Urothelium cell line (cell line): ENCODE measurements around the gene LRRC4C.

Experiments
- DNase-seq: peaks from one replicate; pipeline ENCODE4 v3.0.0; 2011; ENCODE audit warnings: low spot score, mixed read lengths
- FAIRE-seq: peaks from 2 replicates; lab custom pipeline; 2011; peaks lifted over from hg19 to GRCh38; lab: Jason Lieb, UNC

The LRRC4C gene

DNA sequence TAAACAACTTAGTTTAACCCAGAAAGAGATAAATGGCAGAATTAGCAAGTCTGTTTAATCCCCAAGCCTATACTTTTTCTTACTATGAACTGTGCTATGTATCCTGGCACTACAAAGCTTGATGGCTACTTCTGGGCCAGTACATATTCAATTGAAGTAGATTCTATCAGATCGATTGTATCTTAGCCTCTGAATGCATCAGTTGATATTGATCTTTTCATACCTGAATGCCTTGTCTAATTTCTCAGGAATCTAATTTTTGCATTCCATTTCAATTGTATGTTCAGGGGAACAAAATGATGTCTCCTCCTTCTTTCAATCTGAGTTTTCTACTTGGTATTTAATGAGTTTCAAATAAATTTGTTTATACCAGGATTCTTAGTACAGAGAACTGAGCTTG lies 1137.9 kb downstream of the LRRC4C start:
- FAIRE-seq, result no peak

DNA sequence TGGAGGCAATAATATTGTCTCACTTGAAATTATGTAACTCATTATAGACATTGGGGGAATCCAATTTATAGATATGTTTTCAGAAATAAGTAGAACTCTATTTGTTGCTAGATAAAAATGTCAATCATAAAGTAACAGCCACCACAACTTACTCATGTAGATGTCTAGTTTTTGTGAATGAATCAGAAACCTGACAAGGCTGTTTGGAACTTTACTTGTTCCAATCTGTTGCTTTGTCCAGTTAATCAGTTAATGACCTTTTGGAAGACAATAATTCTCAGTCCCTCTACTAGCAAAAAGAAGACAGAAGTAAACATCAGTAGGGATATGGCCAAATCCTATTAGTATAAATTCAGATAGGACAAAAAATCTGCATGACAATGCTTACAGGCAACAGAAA lies 1143.3 kb downstream of the LRRC4C start:
- FAIRE-seq (no peak), DNase-seq (no peak)

More for the DNA sequence above, 1137.9 kb downstream of the LRRC4C start:
- no peak for DNase-seq

GRCh38 chr11:40315122-40315521 lies 1144.3 kb downstream of the LRRC4C start:
- no peak for FAIRE-seq
- DNase-seq, result no peak

- no peak for FAIRE-seq
Measured at GRCh38 chr11:40314327-40314726, 1145.1 kb downstream of the LRRC4C start.

DNA sequence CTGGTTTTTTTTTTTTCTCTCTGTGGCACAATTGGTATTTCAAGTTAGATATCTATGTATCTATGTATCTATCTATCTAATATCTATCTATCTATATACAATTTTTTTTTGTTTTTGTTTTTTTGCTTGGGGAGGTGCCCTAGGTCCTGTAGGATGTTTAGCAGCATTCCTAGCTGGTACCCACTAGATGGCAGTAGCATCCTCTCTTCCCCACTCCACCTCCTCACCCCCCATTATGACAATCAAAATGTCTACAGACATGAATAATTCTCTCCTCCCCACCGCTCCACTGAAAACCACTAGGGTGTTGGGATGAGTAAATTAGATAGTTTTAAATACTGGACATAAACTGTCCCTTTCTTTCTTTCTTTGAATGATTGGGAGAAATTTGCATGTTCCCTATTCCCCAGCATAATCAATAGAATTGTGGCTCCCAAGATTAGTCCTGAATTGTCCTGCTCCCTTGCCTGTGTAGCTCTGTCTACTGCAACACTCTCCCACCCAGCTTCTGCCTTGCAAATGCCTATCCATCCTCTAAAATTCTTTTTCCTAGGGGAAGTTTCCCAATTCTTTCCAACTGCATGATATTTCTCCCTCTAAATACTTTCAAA lies 1152.4 kb downstream of the LRRC4C start:
- no peak for FAIRE-seq

More at GRCh38 chr11:40314327-40314726, 1145.1 kb downstream of the LRRC4C start:
- no peak for DNase-seq

DNA sequence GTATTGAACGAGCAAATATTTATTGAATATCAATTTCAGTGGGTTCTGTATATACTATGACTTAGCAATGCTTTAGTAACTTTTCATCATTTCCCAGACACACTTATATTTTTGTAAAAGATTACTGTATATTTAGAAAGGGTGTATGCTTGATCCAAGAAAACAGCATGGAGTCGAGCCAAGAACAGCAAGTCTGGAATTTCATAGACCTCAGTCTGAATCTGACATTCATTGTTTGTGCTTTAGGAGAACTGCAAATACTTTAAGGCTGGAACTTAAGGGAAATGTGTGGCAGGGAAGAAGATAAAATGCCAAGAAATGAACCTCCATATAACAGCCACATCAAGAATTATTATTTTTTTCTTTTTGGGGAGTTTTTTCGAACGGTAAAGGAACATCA lies 1156.8 kb downstream of the LRRC4C start:
- no peak for FAIRE-seq
- no peak for DNase-seq

More for the DNA sequence above, 1152.4 kb downstream of the LRRC4C start:
- DNase-seq, result peak; percentile 59

GRCh38 chr11:40295466-40295865 lies 1164.0 kb downstream of the LRRC4C start:
- DNase-seq (no peak), FAIRE-seq (no peak)

- FAIRE-seq, result no peak
Measured at GRCh38 chr11:40294741-40295140, 1164.7 kb downstream of the LRRC4C start.

DNA sequence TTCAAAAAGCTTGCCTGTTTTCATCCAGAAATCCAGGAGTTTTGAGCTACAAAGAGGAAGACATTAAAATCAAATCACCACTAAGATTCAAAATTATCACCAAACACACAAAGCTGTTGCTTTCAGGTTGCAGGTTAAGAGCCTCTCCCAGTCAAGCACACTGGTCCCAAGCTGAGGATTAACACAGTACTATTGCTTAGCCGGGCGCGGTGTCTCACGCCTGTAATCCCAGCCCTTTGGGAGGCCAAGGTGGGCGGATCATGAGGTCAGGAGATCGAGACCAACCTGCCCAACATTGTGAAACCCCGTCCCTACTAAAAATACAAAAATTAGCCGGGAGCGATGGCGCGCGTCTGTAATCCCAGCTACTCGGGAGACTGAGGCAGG lies 1165.1 kb downstream of the LRRC4C start:
- DNase-seq (no peak), FAIRE-seq (no peak)

More at GRCh38 chr11:40294741-40295140, 1164.7 kb downstream of the LRRC4C start:
- no peak for DNase-seq

GRCh38 chr11:40293655-40294348 lies 1165.7 kb downstream of the LRRC4C start:
- FAIRE-seq, result peak; percentile 97
- DNase-seq, result peak; percentile 82

- FAIRE-seq (no peak), DNase-seq (peak; percentile 31)
Measured at GRCh38 chr11:40292721-40293508, 1166.5 kb downstream of the LRRC4C start.

DNA sequence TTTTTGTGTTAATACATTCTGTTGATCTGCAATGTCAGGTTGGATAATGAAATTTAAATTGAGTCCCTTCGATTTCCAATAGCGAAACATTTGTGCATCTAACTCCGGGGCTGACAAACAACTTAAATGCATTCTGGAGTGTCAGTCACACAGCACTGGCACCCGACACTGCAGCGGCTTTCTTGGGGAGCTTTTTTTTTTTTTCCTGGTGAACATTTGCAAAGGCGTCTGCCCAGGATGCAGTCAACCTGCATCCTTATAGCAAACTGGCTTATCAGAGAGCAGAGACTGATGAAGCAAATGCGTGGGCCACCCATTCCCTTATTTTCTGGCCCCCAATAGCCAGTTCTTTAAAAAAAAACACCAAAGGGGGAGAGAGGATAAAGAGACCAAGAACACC lies 1167.7 kb downstream of the LRRC4C start:
- DNase-seq, result no peak
- no peak for FAIRE-seq

DNA sequence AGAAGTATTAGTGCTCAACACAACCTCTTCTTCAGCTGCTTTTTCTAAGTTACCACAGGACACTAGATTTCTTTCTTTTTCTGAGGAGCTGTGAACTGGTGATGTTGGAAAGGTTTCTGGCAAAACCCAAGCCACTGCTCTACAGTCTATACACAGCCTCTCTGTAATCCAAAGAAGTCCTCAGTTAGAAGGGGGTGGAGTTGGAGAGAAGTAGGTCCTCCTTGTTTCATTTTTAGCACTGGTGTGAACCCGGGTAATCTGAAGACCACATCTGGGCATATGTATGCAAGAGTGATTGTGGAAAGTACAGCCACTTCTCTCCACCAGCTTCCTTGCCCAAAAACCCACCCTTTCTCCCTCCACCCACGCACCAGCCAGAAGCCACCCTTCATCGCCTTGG lies 1168.1 kb downstream of the LRRC4C start:
- DNase-seq (peak; percentile 18), FAIRE-seq (no peak)

- FAIRE-seq (no peak), DNase-seq (no peak)
Measured at GRCh38 chr11:40290171-40290631, 1169.3 kb downstream of the LRRC4C start.

DNA sequence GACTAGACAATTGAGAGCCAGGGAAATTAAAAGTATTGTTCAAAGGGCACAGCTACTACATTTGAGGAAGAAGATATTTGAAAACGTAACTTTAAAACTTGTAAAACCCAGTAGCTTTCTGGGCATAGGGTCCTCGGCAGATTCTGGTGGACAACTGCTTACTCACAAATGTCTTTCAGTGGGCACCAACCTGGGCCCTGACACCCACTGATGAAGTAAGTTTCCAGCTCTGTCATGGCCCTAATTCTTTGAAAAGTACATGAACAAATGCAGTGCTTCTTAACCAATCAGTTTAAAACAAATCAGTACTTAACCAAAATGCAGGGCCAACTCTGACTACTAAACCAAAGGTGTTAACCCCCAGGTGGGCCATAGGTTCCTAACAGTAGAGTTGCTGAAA lies 1170.1 kb downstream of the LRRC4C start:
- DNase-seq, result no peak
- no peak for FAIRE-seq

DNA sequence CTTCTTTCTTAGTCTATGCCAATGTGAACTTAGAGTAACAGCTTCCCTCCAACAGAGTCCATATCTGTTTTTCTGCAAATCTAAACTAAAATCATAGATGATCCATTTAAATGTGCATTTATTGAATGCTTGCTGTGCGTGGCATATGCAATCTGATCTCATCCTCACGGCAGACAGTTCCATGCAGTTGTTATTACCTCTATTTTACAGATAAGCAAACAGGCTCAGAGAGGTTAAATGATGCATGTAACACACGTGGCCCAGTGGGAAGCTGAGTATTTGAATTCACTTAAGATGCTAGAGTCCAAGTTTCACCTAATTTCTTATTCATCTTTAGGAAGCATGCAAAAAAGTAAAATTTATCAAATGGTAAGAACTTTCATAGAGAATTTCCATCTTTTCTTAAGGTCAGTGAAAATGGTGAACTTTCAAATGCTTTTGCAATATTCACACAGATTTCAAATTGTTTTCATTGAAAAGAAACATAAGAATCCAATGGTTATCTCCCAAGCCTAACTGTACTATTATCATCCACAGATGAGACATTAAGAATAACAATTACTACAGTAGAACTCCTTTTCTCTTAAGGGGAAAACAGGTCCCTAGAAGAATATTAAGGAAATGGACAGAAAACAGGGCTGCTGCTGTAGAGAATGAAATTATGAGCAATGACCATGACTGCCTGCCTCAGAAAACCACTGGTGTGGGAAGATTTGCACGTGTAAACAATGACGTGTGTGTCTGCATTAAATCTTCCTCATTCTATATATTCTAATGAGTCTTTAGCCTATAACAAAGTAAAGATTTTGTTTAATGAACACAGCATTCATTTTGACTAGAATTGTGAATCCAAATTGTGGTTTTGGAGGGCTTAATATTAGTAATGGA lies 1171.3 kb downstream of the LRRC4C start:
- FAIRE-seq (no peak), DNase-seq (no peak)

DNA sequence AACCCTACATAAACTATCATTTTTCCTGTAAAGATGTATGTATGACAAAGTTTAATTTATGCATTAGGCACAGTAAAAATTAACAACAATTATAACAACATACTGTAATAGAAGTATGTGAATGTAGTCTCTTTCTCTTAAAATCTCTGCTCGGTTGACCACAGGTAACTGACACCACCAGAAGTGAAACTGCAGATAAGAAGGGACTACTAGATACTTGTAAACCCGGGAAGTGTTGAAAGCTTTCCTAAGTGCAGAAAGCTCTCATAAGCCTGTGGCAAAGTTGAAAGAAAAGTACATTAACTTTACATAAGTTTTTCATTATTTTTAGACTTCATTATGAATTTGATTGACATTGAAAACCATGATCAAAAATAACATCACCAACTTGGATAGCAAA lies 1173.3 kb downstream of the LRRC4C start:
- FAIRE-seq, result no peak
- no peak for DNase-seq

- no peak for DNase-seq
- no peak for FAIRE-seq
Measured at GRCh38 chr11:40285558-40285957, 1173.9 kb downstream of the LRRC4C start.

DNA sequence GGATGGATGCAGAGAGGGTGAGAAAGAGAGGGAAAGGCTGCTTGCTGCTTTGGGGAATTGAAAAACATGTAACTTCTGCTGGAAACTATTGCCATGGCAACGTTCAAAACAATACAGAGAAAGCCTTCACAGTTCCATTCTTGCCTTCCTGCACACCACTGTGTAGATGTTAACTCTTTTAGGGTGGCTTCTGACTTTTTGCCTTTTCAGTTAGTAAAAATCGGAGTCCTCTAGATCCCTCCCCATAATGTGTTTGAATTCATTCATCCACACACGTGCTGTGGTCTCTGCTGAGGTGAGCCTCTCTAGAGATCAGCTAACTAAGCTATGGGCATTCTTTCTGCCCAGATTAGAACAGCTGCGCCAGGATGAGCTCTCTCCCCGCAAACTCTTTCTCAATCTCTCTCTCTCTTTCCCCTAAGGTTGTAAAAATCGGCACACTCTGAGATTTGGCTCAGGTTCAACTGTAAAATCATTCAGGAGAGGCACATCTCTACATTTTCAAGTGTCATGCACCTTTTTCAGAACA lies 1178.3 kb downstream of the LRRC4C start:
- FAIRE-seq (no peak), DNase-seq (no peak)
